ENCODE results near the gene PHLDB3.

GRCh38 chr19:43506629-43507028 lies 2.1 kb upstream of the PHLDB3 start:
- TF ChIP-seq, protein P1, sequence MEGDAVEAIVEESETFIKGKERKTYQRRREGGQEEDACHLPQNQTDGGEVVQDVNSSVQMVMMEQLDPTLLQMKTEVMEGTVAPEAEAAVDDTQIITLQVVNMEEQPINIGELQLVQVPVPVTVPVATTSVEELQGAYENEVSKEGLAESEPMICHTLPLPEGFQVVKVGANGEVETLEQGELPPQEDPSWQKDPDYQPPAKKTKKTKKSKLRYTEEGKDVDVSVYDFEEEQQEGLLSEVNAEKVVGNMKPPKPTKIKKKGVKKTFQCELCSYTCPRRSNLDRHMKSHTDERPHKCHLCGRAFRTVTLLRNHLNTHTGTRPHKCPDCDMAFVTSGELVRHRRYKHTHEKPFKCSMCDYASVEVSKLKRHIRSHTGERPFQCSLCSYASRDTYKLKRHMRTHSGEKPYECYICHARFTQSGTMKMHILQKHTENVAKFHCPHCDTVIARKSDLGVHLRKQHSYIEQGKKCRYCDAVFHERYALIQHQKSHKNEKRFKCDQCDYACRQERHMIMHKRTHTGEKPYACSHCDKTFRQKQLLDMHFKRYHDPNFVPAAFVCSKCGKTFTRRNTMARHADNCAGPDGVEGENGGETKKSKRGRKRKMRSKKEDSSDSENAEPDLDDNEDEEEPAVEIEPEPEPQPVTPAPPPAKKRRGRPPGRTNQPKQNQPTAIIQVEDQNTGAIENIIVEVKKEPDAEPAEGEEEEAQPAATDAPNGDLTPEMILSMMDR (IDR thresholded peaks at IDR 0.05), result no peak
- TF ChIP-seq EP300 (IDR thresholded peaks at IDR 0.05; ENCODE audit: low read depth) (no peak), POLR2A (IDR thresholded peaks at IDR 0.05) (no peak)
